ENCODE results near the gene C6orf52. TPM values are rescaled to one million over a fixed set of nuclear protein-coding genes. Genes with fewer than 3 reads are reported as not detected.

C6orf52 gene
- total and polyA plus RNA-seq, 2 of the 13 experiments (the other 11 are each of a cell fraction or from before 2014, with no cell fraction given), result 0.50 to 0.53 TPM

GRCh38 chr6:10719964-10720264 is 25.5 kb upstream of the C6orf52 start (continued):
- TF ChIP-seq ZNF382 (CRISPR knock-in tag; IDR thresholded peaks at IDR 0.05; ENCODE audit: borderline replicate concordance) (no peak), ZNF713 (CRISPR knock-in tag; IDR thresholded peaks at IDR 0.05) (no peak), ZSCAN9 (CRISPR knock-in tag; IDR thresholded peaks at IDR 0.05; ENCODE audit: borderline replicate concordance) (no peak), RNF2 (conservative IDR thresholded peaks at IDR 0.05; ENCODE audit: low read depth) (no peak), PHF5A (CRISPR knock-in tag; IDR thresholded peaks at IDR 0.05; ENCODE audit: low read depth, unreplicated experiment) (no peak), ZBTB7B (CRISPR knock-in tag; IDR thresholded peaks at IDR 0.05) (0 out of 2 replicates have a peak, but pooled peaks have one; percentile 12), ZNF788 (CRISPR knock-in tag; IDR thresholded peaks at IDR 0.05; ENCODE audit: borderline replicate concordance) (peak; percentile 43; the same call in 1 of the 2 replicates), CREBL2 (CRISPR knock-in tag; IDR thresholded peaks at IDR 0.05; ENCODE audit: borderline replicate concordance) (0 out of 2 replicates have a peak, but pooled peaks have one; percentile 60), ZNF543 (CRISPR knock-in tag; IDR thresholded peaks at IDR 0.05) (0 out of 2 replicates have a peak, but pooled peaks have one; percentile 67), FOXM1 (CRISPR knock-in tag; IDR thresholded peaks at IDR 0.05) (no peak), ZNF512B (CRISPR knock-in tag; IDR thresholded peaks at IDR 0.05; ENCODE audit: borderline replicate concordance) (no peak), ZNF510 (CRISPR knock-in tag; IDR thresholded peaks at IDR 0.05; ENCODE audit: low read depth) (no peak; the same call in 1 of the 2 replicates), ZNF407 (CRISPR knock-in tag; IDR thresholded peaks at IDR 0.05; ENCODE audit: not compliant biosample characterization) (peak; percentile 19), EEA1 (CRISPR knock-in tag; IDR thresholded peaks at IDR 0.05; ENCODE audit: borderline replicate concordance) (peak; percentile 25; the same call in 1 of the 2 replicates), ZNF773 (CRISPR knock-in tag; IDR thresholded peaks at IDR 0.05; ENCODE audit: borderline replicate concordance) (no peak), ZNF784 (CRISPR knock-in tag; IDR thresholded peaks at IDR 0.05; ENCODE audit: borderline replicate concordance) (0 out of 2 replicates have a peak, but pooled peaks have one; percentile 20), SPEN (CRISPR knock-in tag; IDR thresholded peaks at IDR 0.05; ENCODE audit: low read depth) (0 out of 2 replicates have a peak, but pooled peaks have one; percentile 25), YEATS2 (CRISPR knock-in tag; IDR thresholded peaks at IDR 0.05; ENCODE audit: borderline replicate concordance) (no peak), SCMH1 (CRISPR knock-in tag; IDR thresholded peaks at IDR 0.05; ENCODE audit: borderline replicate concordance) (no peak)
